DOHH2 (cell line): Measurements from ENCODE around the gene RRP1B.

Experiments used
- H3F3A ChIP-seq: fragments of 200-600 bp; sonication (generic), shearing (Covaris generic); 2 replicates; pipeline ENCODE4 v1.6.0; 2016; ENCODE audit warnings: antibody characterized with exemption, mild to moderate bottlenecking; ENCODE audit not compliant: control insufficient read depth, insufficient read depth
- H3K27ac ChIP-seq: fragments of 200-600 bp; sonication (generic); 2 replicates; pipeline ENCODE4 v1.5.1; 2014; ENCODE audit warnings: low read depth, mild to moderate bottlenecking, low read length, moderate library complexity
- H3K27me3 ChIP-seq: fragments of 200-600 bp; sonication (generic); 2 replicates; pipeline ENCODE4 v1.6.1; 2014; ENCODE audit warnings: mild to moderate bottlenecking, low read length, mixed read lengths; ENCODE audit not compliant: control insufficient read depth
- H3K36me3 ChIP-seq: fragments of 200-600 bp; sonication (generic); 2 replicates; pipeline ENCODE4 v1.6.1; 2014; ENCODE audit warnings: mild to moderate bottlenecking, low read length, moderate library complexity, mixed read lengths; ENCODE audit not compliant: control insufficient read depth
- H3K4me1 ChIP-seq: fragments of 200-600 bp; sonication (generic); 2 replicates; pipeline ENCODE4 v1.6.1; 2014; ENCODE audit warnings: mild to moderate bottlenecking, low read length, mixed read lengths; ENCODE audit not compliant: control insufficient read depth
- H3K4me2 ChIP-seq: fragments of 200-600 bp; sonication (generic); 2 replicates; pipeline ENCODE4 v1.6.0; 2014; ENCODE audit warnings: mild to moderate bottlenecking, low read length, moderate library complexity
- H3K4me3 ChIP-seq: fragments of 200-600 bp; sonication (generic); 2 replicates; pipeline ENCODE4 v1.5.1; 2014; ENCODE audit warnings: mild to moderate bottlenecking, low read length, mixed read lengths
- H3K79me2 ChIP-seq: fragments of 200-600 bp; sonication (generic); 2 replicates; pipeline ENCODE4 v1.6.1; 2014; ENCODE audit warnings: mild to moderate bottlenecking, low read length, mixed read lengths; ENCODE audit not compliant: control insufficient read depth
- H3K9me2 ChIP-seq: fragments of 200-600 bp; sonication (generic); replicated peaks from 2 replicates; pipeline ENCODE4 v1.6.1; 2014; ENCODE audit warnings: mild to moderate bottlenecking, low read length, mixed read lengths; ENCODE audit not compliant: control insufficient read depth
- H3K9me3 ChIP-seq: fragments of 200-600 bp; sonication (generic); 2 replicates; pipeline ENCODE4 v1.6.1; 2014; ENCODE audit warnings: antibody characterized with exemption, low read length, mixed read lengths; ENCODE audit not compliant: control insufficient read depth, insufficient read depth
- H4K20me1 ChIP-seq: fragments of 200-600 bp; sonication (generic); 2 replicates; pipeline ENCODE4 v1.6.0; 2014; ENCODE audit warnings: low read depth, mild to moderate bottlenecking, antibody characterized with exemption, low read length, moderate library complexity; ENCODE audit not compliant: control insufficient read depth, insufficient read depth
- CTCF ChIP-seq: fragments of 200-600 bp; sonication (generic); IDR thresholded peaks from one replicate; pipeline ENCODE4 v1.5.1; 2014; ENCODE audit warnings: antibody characterized with exemption, mild to moderate bottlenecking, low read depth, low read length; ENCODE audit not compliant: poor library complexity, severe bottlenecking
- EZH2phosphoT487 ChIP-seq: fragments of 200-600 bp; sonication (generic); IDR thresholded peaks from 2 replicates; pipeline ENCODE4 v1.6.1; 2017; ENCODE audit warnings: borderline replicate concordance, mild to moderate bottlenecking, antibody characterized with exemption, low read length, moderate library complexity, mixed read lengths

Gene RRP1B

GRCh38 chr21:43619856-43620255 is 39.5 kb upstream of the RRP1B start:
- H3F3A ChIP-seq, result no peaks in the 10 kb centered on the region
- TF ChIP-seq CTCF (no peak), EZH2phosphoT487 (no peak)

GRCh38 chr21:43622796-43623195 is 36.6 kb upstream of the RRP1B start:
- H3K4me3 ChIP-seq, result no peak overlapping the region
- no peaks in the 10 kb centered on the region for H3K9me2 ChIP-seq
- H3K27ac ChIP-seq, result no peak overlapping the region
- H3K4me2 ChIP-seq, result no peak overlapping the region
- H4K20me1 ChIP-seq, result no peaks in the 10 kb centered on the region
- TF ChIP-seq CTCF, result no peak
- no peak for TF ChIP-seq EZH2phosphoT487
- peaks cover 16% of the 10 kb centered on the region for H3K4me1 ChIP-seq
- H3K27me3 ChIP-seq, result peaks cover 2% of the 10 kb centered on the region; the same call in 1 of the 2 replicates
- no peaks in the 10 kb centered on the region for H3K36me3 ChIP-seq
- no peaks in the 10 kb centered on the region for H3F3A ChIP-seq
- H3K9me3 ChIP-seq, result no peaks in the 10 kb centered on the region
- H3K79me2 ChIP-seq, result no peaks in the 10 kb centered on the region

More at GRCh38 chr21:43619856-43620255, 39.5 kb upstream of the RRP1B start:
- Histone ChIP-seq H3K79me2 (no peaks in the 10 kb centered on the region), H3K4me1 (peaks cover 16% of the 10 kb centered on the region), H3K36me3 (no peaks in the 10 kb centered on the region), H3K4me3 (no peak overlapping the region), H3K9me2 (no peaks in the 10 kb centered on the region), H3K27ac (no peak overlapping the region), H3K27me3 (no peaks in the 10 kb centered on the region), H3K9me3 (no peaks in the 10 kb centered on the region), H4K20me1 (no peaks in the 10 kb centered on the region), H3K4me2 (no peak overlapping the region)

GRCh38 chr21:43623588-43623987 is 35.8 kb upstream of the RRP1B start:
- Histone ChIP-seq H3K36me3 (no peaks in the 10 kb centered on the region), H3F3A (no peaks in the 10 kb centered on the region), H3K4me2 (no peak overlapping the region), H3K4me1 (peaks cover 16% of the 10 kb centered on the region), H3K79me2 (no peaks in the 10 kb centered on the region), H3K27me3 (peaks cover 2% of the 10 kb centered on the region; the same call in 1 of the 2 replicates), H3K27ac (no peak overlapping the region), H4K20me1 (no peaks in the 10 kb centered on the region), H3K9me3 (no peaks in the 10 kb centered on the region), H3K4me3 (no peak overlapping the region), H3K9me2 (no peaks in the 10 kb centered on the region)
- TF ChIP-seq CTCF, result no peak
- TF ChIP-seq EZH2phosphoT487, result no peak
